ENCODE measurements around the gene PC.
"Not testable (repeated sequence)": the region's sequence is repeated elsewhere in the genome, so short reads cannot be mapped to it uniquely, and the experiment has no call there.

The PC gene

GRCh38 chr11:66840317-66841091 lies 117.7 kb downstream of the PC start:
- no peak for DNase-seq

GRCh38 chr11:66835768-66836405 lies 122.3 kb downstream of the PC start:
- no peak for DNase-seq

GRCh38 chr11:66834943-66835342 lies 123.2 kb downstream of the PC start:
- no peak for DNase-seq

GRCh38 chr11:66834539-66834845 lies 123.7 kb downstream of the PC start:
- no peak for DNase-seq

GRCh38 chr11:66824573-66824972 lies 133.6 kb downstream of the PC start:
- not testable (repeated sequence) for DNase-seq

- no peak for DNase-seq
Measured at GRCh38 chr11:66823700-66824099, 134.5 kb downstream of the PC start.

GRCh38 chr11:66820901-66821300 lies 137.3 kb downstream of the PC start:
- DNase-seq, result no peak

GRCh38 chr11:66820381-66820780 lies 137.8 kb downstream of the PC start:
- no peak for DNase-seq

- DNase-seq, result no peak
Measured at GRCh38 chr11:66818231-66818955, 139.8 kb downstream of the PC start.

GRCh38 chr11:66815646-66816045 lies 142.5 kb downstream of the PC start:
- no peak for DNase-seq

GRCh38 chr11:66814678-66815077 lies 143.5 kb downstream of the PC start:
- DNase-seq, result no peak

- no peak for DNase-seq
Measured at GRCh38 chr11:66810576-66811185, 147.5 kb downstream of the PC start.

- DNase-seq, result no peak
Measured at GRCh38 chr11:66809592-66809991, 148.6 kb downstream of the PC start.

- DNase-seq, result no peak
Measured at GRCh38 chr11:66800720-66801428, 157.3 kb downstream of the PC start.

GRCh38 chr11:66799815-66800214 lies 158.4 kb downstream of the PC start:
- DNase-seq, result not testable (repeated sequence)

Measured in activated naive CD4-positive, alpha-beta T cell treated with Interleukin-2 at 50 U/mL for 16 hours (primary cell).